Activated CD8-positive, alpha-beta memory T cell treated with anti-CD3 and anti-CD28 coated beads for 36 hours (primary cell): ENCODE data around the gene AGR3. TPM values are rescaled to one million over a fixed set of nuclear protein-coding genes. Genes with fewer than 3 reads are reported as not detected.

Experiments used
- CTCF ChIA-PET: fragments of 350-600 bp; sonication (Branson Sonifier 250); formaldehyde crosslinking; loops from one replicate; lab custom pipeline; 2021; ENCODE audit warnings: antibody characterized with exemption; lab: Charles Lee
- POLR2A ChIA-PET: fragments of 350-600 bp; sonication (Branson Sonifier 250); formaldehyde crosslinking; loops from one replicate; lab custom pipeline; 2021; ENCODE audit warnings: antibody characterized with exemption; lab: Charles Lee
- total RNA-seq, 2 experiments: library from RNA; stranded (reverse); gene quantifications; one replicate each; pipeline ENCODE4 v1.2.3, GENCODE V29; 2021

The AGR3 gene
- total RNA-seq, 2 experiments from 2014 or later: not detected

DNA sequence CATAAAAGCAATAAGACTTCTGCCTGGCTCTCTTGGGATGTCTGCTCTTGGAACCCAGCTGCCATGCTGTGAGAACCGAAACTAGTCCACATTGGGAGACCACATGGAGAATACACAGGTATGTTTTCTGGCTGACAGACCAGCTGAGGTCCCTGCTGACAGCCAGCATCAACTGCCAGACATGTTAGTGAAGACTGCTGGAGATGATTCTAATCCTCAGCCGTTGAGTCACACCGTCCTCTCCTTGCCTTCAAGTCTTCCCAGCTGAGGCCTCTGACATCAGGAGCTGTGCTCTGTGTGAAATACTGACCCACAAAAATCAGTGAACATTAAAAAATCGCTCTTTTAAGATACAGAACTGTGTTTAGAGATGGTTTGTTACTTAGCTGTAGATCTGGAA lies 40.1 kb downstream of the AGR3 start:
- CTCF ChIA-PET: no interaction called here
- POLR2A ChIA-PET: no interaction called here

DNA sequence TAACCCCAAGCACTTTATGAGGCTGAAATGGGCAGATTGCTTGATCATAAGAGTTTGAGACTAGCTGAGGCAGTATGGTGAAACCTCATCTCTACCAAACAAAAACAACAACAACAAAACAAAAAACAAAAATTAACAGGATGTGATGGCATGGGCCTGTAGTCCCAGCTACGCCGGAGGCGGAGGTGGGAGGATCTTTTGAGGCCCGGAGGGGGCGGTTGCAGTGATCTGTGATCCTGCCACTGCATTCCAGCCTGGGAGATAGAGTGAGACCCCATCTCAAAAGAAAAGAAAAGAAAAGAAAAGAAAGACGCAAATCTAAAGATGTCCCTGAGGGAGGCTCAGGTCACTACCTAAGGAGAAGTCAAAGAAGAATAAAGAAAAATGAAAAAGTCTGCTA lies 41.7 kb downstream of the AGR3 start:
- CTCF ChIA-PET: no interaction called here

DNA sequence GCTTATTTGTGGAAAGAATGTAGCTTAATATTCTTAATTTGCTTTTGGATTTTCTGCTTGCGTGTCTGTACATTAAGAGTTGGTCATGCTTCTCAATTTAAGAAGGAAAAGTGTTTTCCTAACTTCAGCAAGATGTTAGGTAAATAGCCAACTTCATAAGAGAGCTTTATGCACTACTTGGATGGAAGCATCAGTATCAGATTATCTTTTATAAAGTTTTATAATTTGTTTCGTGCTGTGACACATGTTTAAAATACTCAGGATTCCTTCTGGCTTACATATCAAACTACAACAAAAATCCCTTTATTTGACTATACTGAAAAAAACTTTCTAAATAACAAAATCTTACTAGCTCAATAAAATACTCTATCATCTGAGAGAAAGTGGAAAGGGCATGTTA lies 42.1 kb downstream of the AGR3 start:
- ChIA-PET POLR2A (no interaction called here), CTCF (no interaction called here)

More for the DNA sequence above, 41.7 kb downstream of the AGR3 start:
- POLR2A ChIA-PET: no interaction called here

DNA sequence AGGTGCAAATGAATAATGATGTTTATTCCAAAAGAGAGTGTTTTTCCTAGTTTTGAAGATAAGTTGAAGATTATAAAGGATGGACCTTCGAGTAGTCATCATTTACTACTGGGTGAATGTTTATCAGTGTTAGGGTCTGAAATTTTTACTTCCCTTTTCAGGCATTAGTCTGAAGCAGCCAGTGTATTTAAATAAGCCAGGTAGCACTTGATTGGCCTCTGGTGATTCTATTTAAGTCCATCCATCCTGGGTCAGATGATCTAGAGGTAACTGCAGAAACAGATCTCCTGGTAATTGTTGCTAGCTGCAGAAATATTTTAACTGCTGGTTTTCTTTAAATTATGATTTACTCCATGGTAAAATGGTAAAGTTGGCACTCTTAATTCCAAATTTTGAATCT lies 42.9 kb downstream of the AGR3 start:
- ChIA-PET CTCF (no interaction called here), POLR2A (no interaction called here)

- ChIA-PET POLR2A (no interaction called here), CTCF (no interaction called here)
Observed at GRCh38 chr7:16838386-16838785, 43.4 kb downstream of the AGR3 start.

DNA sequence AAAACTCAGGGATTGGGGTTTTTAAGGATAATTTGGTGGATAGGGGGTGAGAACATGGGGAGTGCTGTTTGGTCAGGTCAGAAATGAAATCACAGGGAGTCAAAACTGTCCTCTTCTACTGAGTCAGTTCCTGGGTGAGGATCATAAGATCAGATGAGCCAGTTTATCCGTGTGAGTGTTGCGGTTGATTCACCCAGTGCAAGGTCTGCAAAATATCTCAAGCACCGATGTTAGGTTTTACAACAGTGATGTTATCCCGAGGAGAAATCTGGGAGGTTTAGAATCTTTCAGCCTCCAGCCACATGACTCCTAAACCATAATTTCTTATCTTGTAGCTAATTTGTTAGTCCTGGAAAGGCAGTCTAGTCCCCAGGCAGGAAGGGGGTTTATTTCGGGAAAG lies 45.3 kb downstream of the AGR3 start:
- CTCF ChIA-PET: no interaction called here
- POLR2A ChIA-PET: no interaction called here

- ChIA-PET POLR2A (no interaction called here), CTCF (no interaction called here)
Observed at GRCh38 chr7:16833373-16833772, 48.4 kb downstream of the AGR3 start.

DNA sequence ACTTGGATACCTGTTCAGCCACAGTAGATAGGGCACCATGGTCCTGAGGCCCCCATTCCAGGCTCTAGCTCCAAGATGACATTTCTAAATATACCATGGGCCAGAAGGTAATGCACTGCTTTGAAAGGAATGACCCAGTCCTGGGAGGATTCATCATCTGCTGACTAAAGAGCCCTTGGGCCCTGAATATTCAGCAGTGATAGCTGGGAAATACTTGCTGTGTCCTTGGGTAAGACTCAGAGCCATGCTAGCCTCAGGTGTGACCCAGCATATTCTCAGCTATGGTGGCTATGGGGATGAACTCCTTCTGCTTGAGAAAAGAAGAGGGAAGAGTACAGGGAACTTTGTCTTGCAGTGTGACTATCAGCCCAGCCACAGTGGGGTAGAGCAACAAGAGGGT lies 55.7 kb downstream of the AGR3 start:
- ChIA-PET POLR2A (no interaction called here), CTCF (interaction anchor here (0.5 kb wide), 1 partner anchor 157 kb away, joined by 5 read pairs; no protein-coding TSS in a partner anchor)

DNA sequence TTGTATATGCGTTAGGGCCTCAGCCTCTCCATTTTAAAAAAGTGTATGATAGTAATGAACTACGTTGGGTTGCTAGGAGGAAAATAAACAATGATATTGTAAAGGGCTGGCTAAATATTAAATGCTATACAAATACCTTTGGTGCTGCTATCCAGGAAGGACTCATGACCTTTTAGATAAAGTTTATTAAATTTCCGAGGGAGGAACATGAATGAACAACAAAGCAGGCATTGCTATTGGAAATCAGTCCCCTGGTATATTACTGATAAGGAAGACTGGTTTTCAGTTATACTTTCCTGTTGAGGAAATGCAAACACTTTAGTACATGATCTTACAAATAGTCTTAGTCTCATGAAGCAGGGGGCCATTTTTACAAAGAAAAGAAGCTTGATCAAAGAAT lies 59.8 kb downstream of the AGR3 start:
- ChIA-PET CTCF (no interaction called here), POLR2A (no interaction called here)

DNA sequence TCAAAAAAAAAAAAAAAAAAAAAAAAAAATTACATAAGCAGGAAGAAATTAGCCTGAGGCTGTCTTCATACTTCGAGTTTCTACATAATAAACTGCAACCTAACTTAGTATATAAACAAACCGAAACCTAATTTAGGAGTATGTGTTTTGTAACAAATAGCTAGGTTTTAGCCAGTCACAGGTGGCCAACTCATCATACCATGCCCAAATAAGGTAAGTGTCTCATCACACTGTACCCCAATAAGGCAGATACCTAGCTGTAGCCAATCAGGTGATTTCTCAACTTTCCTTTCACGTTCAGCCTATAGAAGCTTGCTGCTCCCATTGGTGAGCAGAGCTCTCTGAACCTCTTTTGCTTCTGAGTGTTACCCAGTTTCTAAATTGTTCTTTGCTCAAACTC lies 63.1 kb downstream of the AGR3 start:
- ChIA-PET CTCF (no interaction called here), POLR2A (no interaction called here)

DNA sequence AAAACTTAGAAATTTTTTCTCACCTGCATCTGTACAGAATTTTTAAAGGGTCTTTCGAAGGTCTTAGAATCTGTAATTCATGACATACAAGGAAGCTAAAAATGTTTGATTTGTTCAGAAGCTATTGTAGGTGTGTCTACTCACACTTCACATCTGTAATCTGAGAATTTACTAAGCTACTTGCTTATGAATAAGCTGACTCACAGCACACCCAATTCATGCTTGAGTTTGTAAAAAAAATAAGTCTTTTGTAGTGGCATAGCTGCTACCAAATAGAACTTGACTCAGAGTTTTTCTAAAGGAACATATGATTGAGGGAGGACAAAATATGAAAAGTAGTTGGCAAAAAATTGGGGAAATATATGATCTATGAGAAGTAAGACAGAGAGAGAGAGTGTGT lies 64.2 kb downstream of the AGR3 start:
- ChIA-PET POLR2A (no interaction called here), CTCF (no interaction called here)

- CTCF ChIA-PET: no interaction called here
Observed at GRCh38 chr7:16816824-16817223, 65.0 kb downstream of the AGR3 start.

DNA sequence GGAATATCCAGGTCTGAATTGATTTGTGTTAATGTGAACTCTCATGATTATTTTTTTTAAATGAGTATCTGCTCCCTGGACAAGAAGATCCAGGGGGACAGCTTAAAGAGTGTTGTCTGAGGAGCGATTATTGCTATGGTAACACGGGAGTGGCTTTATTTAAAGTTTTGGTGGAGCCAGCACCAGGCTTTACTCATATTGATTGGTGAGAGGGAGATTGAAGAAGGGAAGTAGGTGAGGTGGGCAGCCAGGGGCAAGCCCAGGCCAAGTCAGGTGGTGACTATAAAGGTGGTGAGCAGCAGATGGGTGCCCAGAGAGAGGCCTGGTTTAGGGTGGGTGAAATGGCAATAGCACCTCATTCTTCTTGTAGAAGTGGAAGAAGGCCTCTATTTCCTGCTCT lies 66.8 kb downstream of the AGR3 start:
- POLR2A ChIA-PET: no interaction called here

More at GRCh38 chr7:16816824-16817223, 65.0 kb downstream of the AGR3 start:
- POLR2A ChIA-PET: no interaction called here

DNA sequence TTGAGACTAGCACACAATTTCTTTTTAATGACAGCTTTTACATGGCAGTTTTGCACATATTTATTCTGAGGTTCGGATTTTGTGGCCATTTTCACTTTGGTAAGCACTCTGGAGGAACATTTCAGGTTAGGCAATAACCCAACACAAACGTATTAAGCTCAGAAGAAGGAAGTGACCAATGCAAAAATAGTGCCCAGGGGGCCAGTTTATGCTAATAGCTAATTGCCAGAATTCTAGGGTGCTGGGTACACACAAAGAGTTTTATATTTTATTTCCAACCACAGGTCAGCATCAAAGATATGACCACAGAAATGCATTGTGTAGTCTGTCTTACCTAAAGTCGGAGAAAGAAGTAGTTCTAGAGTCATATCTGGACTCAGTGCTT lies 68.6 kb downstream of the AGR3 start:
- CTCF ChIA-PET: no interaction called here
- POLR2A ChIA-PET: interaction anchor here (0.6 kb wide), 1 partner anchor 194 kb away, joined by 4 read pairs; no protein-coding TSS in a partner anchor

More for the DNA sequence above, 66.8 kb downstream of the AGR3 start:
- CTCF ChIA-PET: no interaction called here

DNA sequence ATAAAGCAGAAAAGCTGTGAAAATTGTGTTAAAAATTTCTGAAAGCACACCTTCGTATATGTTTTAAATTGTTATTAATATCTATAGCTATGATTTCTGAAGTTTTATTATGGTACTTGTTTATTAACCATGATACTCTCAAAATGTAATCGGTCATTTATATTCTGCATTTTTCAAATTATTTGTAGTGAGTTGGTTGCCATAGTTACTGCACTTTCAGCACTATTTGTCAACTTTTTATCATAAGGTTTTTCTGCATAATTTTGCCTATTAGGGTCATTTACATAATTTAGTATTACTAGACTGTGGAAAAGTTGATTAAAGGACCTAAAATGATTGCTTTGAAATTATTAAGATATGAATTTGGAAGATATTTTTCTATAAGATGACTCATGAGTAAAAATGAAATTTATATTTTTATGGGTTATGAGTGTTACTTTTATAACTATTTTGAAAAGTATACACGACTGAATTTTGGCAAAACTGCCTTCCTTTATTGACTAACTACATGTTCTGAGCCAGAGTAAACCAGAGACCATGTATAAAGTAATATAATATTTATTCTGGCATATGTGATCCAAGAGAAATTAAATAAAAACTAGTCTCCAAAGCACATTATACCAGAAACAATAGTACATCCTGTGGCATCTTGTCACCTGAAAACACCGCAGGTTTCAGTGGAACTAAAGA lies 69.1 kb downstream of the AGR3 start:
- POLR2A ChIA-PET: no interaction called here
- CTCF ChIA-PET: no interaction called here

- ChIA-PET CTCF (no interaction called here), POLR2A (no interaction called here)
Observed at GRCh38 chr7:16811551-16811950, 70.2 kb downstream of the AGR3 start.

- ChIA-PET POLR2A (no interaction called here), CTCF (interaction anchor here (1.0 kb wide), 1 partner anchor 16 kb away, joined by 3 read pairs; no protein-coding TSS in a partner anchor)
Observed at GRCh38 chr7:16810573-16810972, 71.2 kb downstream of the AGR3 start.

DNA sequence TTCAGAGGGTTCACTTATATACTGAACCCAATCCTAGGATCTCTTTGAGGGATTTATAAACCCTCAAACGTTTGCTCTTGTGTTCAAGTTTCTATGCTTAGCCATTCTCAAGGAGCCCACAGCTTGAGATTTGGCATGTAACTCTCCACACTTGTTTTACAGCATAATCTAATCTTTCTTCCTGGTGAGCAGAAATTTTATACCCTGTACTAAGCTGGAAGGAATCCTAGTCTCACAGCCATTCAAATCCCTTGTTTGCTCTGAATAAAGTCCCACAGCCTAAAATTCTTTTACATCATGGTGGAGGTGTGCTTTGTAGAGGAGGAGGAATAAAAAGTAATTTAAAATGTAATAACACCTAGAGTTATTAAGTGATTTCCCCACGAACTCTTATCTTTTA lies 71.7 kb downstream of the AGR3 start:
- ChIA-PET CTCF (interaction anchor here (1.0 kb wide), 1 partner anchor 16 kb away, joined by 3 read pairs; no protein-coding TSS in a partner anchor), POLR2A (no interaction called here)
